SJSA1 (cell line): ENCODE data around the gene SSRP1. TPM values are rescaled to one million over a fixed set of nuclear protein-coding genes. Genes with fewer than 3 reads are reported as not detected.
"Not testable (repeated sequence)": the region's sequence is repeated elsewhere in the genome, so short reads cannot be mapped to it uniquely, and the experiment has no call there.

Source experiments
- DNase-seq, 2 experiments: peaks; one replicate each; pipeline ENCODE4 v3.0.0-alpha.2; 2015 to 2020; ENCODE audit warnings: low spot score in 2 of 2, low read depth in 1 of 2
- H3K27ac ChIP-seq: fragments of 250-450 bp; sonication (Bioruptor Pico); 2 replicates; pipeline ENCODE4 v1.5.1; 2020; ENCODE audit warnings: mild to moderate bottlenecking, moderate library complexity
- H3K27me3 ChIP-seq: fragments of 250-450 bp; sonication (Bioruptor Pico); replicated peaks from 2 replicates; pipeline ENCODE4 v1.5.1; 2020; ENCODE audit warnings: mild to moderate bottlenecking, moderate library complexity
- H3K36me3 ChIP-seq: fragments of 250-450 bp; sonication (Bioruptor Pico); 2 replicates; pipeline ENCODE4 v1.5.1; 2020; ENCODE audit warnings: mild to moderate bottlenecking
- H3K4me1 ChIP-seq: fragments of 250-450 bp; sonication (Bioruptor Pico); replicated peaks from 2 replicates; pipeline ENCODE4 v1.6.1; 2021; ENCODE audit warnings: mild to moderate bottlenecking
- H3K4me3 ChIP-seq: fragments of 250-450 bp; sonication (Bioruptor Pico); 2 replicates; pipeline ENCODE4 v1.5.1; 2020; ENCODE audit warnings: mild to moderate bottlenecking
- H3K9me3 ChIP-seq: fragments of 250-450 bp; sonication (Bioruptor Pico); replicated peaks from 2 replicates; pipeline ENCODE4 v1.5.1; 2020; ENCODE audit warnings: mild to moderate bottlenecking
- total RNA-seq: library from RNA; depleted of rRNA; stranded (reverse); fragments of >200 nt; shearing (Covaris generic); gene quantifications from 2 replicates; pipeline ENCODE4 v1.2.3, GENCODE V29; 2014

Gene SSRP1
- total RNA-seq, 1 experiment from 2014 or later = 186 TPM

DNA sequence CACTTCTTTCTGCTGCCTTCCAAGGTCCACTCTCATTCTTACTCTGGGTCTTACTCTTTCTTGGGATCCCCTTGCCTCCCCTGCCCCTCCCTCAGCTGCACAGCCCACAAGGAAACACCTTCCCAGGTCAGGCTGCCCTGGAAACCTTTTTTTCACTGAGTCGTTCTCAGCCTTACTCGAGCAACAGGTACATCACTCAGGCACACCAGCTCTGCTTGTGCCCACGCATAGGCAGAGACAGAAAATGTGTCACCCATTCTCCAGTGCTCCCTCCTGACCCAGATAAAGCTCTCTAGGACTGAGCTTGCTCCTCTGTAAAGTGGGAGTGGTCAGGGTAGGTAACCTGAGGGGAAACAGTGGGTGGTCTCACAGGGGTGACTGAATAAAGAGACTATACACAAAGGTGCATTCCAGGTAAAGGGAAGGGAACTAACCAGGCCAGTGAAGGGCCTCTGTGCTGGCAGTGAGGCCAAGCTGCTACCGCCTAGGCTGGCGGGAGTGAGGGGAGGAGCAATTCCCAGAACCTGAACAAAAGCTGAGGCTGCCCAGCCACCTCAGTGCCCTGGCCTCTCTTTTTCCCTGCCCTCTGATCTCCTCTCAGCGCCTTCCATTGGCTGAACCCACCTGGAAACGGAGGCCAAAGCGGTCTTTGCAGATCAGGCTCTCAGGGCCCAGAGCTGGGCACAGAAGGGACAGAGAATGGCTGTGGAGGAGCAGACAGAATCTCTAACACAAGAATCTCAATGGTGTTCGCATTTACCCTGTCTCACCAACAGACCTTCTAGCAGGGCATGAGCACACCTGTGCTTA is 29.4 kb upstream of the SSRP1 start:
- Histone ChIP-seq H3K9me3 (no peaks in the 10 kb centered on the region), H3K36me3 (no peaks in the 10 kb centered on the region), H3K4me3 (no peak overlapping the region), H3K4me1 (no peaks in the 10 kb centered on the region; the same call in 1 of the 2 replicates), H3K27me3 (peaks cover 6% of the 10 kb centered on the region), H3K27ac (no peak overlapping the region)
- DNase-seq = no peak

DNA sequence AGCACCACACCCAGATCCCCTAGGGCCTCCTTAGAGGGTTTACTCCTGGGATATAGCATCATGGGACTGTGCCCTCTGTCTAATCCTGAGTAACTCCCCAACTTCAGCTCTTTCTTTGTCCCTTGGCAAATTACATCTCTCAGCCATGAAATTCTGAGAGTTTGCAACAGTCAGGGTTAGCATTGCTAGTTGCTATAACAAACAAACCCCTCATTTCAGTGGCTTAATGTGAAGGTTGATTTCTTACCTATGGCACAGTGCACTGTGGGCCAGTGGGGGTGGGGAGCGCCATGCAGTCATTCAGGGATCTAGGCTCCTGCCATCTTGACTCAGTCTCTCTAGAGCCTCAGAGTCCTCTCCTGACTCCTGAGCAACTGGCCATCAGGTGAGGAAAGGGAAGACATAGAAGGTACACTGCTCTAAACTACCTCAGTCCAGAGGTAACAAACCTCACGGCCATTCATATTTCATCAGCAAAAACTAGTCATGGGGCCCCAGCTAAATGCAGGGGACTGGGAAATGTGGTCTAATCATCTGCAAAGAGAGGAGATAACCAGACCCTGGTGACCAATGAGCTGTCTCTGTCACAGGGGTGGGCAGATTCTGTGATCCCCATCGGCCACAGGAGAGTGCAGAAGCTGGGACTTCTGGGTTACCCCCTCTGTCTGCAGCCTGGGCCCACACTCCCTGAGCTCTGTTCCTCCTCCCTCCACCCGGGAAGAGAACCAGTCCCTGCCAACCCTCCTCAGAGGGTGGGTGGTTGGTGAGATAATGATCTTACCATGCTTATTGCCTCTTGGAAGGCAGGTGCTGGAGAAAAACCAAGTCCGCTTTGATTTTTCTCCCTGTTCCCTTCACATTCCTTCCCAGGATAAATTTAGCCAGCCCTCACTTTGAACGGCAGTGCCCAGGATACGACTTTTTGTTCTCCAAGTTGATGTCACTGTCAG is 27.7 kb upstream of the SSRP1 start:
- Histone ChIP-seq H3K4me1 (no peaks in the 10 kb centered on the region), H3K4me3 (no peak overlapping the region), H3K9me3 (no peaks in the 10 kb centered on the region), H3K27me3 (peaks cover 10% of the 10 kb centered on the region), H3K27ac (no peak overlapping the region), H3K36me3 (no peaks in the 10 kb centered on the region)
- no peak for DNase-seq

DNA sequence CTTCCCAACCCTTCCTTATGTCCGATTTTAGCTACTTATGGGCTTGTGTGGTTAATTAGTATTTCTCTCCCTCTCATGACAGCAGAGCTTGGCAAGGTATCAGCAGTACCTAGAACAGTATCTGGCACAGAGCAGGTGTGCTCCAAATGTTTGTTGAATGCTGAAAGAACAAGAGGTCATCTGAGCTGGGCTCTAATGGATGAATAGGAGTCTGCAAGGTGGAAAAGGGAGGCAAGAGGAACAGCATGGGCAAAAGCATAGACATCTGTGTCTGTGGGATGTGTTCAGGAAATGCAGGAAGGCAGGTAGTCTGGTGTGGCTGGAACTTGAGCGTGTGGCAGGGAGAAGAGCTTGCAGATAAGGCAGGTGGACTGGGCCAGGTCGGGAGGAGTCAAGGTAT is 26.2 kb upstream of the SSRP1 start:
- no peak for DNase-seq
- Histone ChIP-seq H3K27ac (no peak overlapping the region), H3K4me1 (no peaks in the 10 kb centered on the region), H3K27me3 (peaks cover 13% of the 10 kb centered on the region), H3K4me3 (no peak overlapping the region), H3K9me3 (no peaks in the 10 kb centered on the region), H3K36me3 (no peaks in the 10 kb centered on the region)

DNA sequence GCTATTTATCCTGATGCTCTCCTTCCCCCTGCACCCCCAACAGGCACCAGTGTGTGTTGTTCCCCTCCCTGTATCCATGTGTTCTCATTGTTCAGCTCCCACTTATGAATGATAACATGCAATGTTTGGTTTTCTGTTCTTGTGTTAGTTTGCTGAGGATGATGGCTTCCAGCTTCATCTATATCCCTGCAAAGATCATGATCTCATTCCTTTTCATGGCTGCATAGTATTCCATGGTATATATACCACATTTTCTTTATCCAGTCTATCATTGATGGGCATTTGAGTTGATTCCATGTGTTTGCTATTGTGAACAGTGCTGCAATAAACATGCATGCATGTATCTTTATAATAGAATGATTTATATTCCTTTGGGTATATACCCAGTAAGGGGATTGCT is 25.7 kb upstream of the SSRP1 start:
- not testable (repeated sequence) for H3K4me3 ChIP-seq, H3K27ac ChIP-seq, H3K9me3 ChIP-seq, H3K4me1 ChIP-seq, DNase-seq, H3K36me3 ChIP-seq
- peaks cover 13% of the 10 kb centered on the region for H3K27me3 ChIP-seq

DNA sequence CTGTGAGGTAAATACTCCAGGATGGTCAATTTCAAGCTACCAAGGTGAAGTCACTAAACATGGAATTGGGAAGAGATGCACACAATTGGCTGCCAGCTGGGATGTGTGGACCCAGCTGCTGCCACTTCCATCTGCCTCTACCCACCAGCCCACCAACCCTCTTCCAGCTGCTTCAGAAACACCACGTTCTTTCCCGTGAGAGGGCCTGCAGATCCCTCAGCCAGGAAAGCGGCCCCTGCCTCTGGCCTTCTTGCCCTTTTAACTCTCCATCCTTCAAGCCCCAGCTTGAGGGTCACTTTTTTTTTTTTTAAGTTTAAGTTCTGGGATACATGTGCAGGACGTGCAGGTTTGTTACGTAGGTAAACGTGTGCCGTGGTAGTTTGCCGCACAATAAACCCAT is 25.3 kb upstream of the SSRP1 start:
- DNase-seq = no peak
- no peak overlapping the region for H3K4me3 ChIP-seq
- H3K27ac ChIP-seq = no peak overlapping the region
- H3K36me3 ChIP-seq = no peaks in the 10 kb centered on the region
- peaks cover 13% of the 10 kb centered on the region for H3K27me3 ChIP-seq
- no peaks in the 10 kb centered on the region for H3K4me1 ChIP-seq
- no peaks in the 10 kb centered on the region for H3K9me3 ChIP-seq

DNA sequence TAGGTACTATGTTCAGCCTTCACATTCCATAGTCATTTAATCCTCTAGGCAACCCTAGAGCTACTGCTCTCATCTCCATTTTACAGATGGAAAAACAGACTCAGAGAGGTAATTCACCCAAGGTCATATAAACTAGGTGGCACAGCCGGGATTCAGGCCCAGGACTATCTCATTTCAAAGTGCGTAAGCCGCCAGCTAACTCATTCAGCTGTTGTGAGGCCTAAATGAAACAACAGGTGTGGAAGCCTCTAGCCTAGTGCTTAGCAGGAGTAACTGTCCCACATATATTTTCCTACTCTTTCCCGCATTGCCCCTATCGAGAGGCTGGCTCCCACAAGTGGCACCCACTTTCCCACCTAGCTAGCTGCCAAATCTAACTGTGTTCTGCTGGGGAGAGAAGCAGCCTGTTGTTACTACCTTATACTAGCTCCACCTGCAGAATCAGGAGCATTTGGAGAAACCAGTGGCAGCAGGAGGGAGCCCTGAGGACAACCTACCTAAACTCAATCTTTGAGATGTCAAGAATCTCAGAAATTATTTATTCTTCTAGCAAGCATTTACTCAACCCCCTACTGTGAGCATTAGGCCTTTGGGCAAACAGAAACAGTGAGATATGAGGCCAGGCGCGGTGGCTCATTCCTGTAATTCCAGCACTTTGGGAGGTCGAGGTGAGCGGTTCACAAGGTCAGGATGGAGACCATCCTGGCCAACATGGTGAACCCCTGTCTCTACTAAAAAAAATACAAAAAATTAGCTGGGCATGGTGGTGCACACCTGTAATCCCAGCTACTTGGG is 24.4 kb upstream of the SSRP1 start:
- Histone ChIP-seq H3K36me3 (no peaks in the 10 kb centered on the region), H3K27ac (no peak overlapping the region), H3K4me3 (no peak overlapping the region)

DNA sequence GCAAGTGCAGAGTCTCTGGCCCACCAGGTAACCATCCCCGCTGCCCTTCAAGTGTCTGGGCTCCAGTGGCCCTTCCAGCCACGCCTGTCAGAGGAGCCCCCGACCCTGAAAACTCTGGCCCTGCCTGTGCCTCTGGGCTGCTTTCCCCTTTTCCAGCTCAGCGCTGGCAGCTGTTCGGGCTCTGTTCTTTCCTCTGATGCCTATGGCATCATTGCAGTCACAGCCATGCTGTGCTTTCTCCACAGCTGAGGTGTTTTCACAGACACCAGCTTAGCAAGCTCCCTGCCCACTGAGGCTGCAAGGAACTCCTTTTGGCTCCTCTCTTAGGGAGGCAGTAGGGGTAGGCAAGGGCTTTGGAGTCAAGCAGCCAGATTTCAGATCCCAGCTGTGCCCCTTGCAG is 23.7 kb upstream of the SSRP1 start:
- Histone ChIP-seq H3K27ac (no peak overlapping the region), H3K36me3 (no peaks in the 10 kb centered on the region), H3K9me3 (no peaks in the 10 kb centered on the region), H3K4me1 (no peaks in the 10 kb centered on the region), H3K4me3 (no peak overlapping the region), H3K27me3 (peaks cover 13% of the 10 kb centered on the region)
- DNase-seq = no peak

More for the DNA sequence above, 24.4 kb upstream of the SSRP1 start:
- no peaks in the 10 kb centered on the region for H3K4me1 ChIP-seq
- no peak for DNase-seq
- H3K27me3 ChIP-seq = peaks cover 13% of the 10 kb centered on the region
- H3K9me3 ChIP-seq = no peaks in the 10 kb centered on the region

DNA sequence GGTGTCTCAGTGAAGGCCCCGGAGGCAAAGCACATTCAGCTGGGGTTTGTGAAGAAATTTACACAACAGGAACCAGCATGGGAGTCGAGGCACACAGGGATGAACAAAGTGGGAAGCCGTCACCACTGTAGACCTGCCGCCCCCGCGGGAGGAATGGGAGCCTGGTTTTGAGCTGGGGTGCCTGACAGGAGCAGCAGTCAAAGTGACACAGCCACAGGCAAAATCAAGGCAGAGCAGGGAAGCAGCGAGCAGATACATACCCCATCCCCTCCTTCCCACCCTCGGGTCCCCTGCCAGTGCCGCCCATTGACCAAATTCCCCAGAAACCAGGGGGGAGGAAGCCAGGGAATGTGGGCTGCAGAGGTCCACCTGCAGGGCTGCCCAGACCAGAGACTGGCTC is 23.3 kb upstream of the SSRP1 start:
- no peak for DNase-seq
- Histone ChIP-seq H3K36me3 (no peaks in the 10 kb centered on the region), H3K9me3 (no peaks in the 10 kb centered on the region), H3K4me3 (no peak overlapping the region), H3K27ac (no peak overlapping the region), H3K27me3 (peaks cover 13% of the 10 kb centered on the region), H3K4me1 (no peaks in the 10 kb centered on the region)

DNA sequence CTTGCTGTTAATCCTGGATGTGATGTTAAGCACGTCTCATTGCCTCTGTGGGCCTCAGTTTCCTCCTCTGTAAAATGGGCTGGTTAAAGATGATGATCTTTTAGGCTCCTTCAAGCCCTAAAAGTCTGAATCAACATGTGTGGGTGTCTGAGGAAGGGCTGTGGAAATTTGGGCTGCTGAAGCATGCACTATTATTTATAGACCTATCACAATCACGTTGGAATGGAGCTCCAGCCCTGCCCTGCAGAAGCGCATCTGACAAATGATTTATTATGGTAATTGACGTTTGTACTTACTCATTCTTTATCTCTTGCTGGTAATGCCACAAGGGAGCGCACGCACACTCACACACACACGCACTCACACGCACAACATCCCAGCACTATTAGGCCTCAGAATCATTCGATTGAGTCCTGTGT is 22.9 kb upstream of the SSRP1 start:
- H3K27ac ChIP-seq = no peak overlapping the region
- no peaks in the 10 kb centered on the region for H3K4me1 ChIP-seq
- H3K4me3 ChIP-seq = no peak overlapping the region
- DNase-seq = no peak
- no peaks in the 10 kb centered on the region for H3K9me3 ChIP-seq
- H3K27me3 ChIP-seq = peaks cover 13% of the 10 kb centered on the region
- H3K36me3 ChIP-seq = no peaks in the 10 kb centered on the region

DNA sequence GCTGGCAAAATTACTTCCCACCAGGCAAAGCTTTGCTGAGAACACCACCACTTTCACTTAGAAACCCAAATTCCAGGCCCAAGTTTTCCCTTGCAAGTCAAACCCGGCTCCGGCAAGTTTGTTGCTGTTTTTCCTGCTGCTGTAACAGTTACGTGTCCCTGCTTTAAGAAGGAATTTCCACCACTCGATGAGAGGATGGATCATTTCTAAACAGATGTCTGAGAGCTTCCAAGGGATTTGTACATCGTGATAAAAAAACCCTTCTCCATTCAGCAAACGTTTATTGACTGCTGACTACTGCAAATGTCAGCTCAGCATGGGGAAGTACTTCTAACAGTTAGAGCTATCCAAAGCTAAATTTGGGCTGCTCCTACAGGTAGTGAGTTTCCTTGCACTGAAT is 22.2 kb upstream of the SSRP1 start:
- no peaks in the 10 kb centered on the region for H3K4me1 ChIP-seq
- peaks cover 13% of the 10 kb centered on the region for H3K27me3 ChIP-seq
- H3K36me3 ChIP-seq = no peaks in the 10 kb centered on the region
- no peak overlapping the region for H3K27ac ChIP-seq
- no peak overlapping the region for H3K4me3 ChIP-seq
- no peak for DNase-seq
- H3K9me3 ChIP-seq = no peaks in the 10 kb centered on the region

DNA sequence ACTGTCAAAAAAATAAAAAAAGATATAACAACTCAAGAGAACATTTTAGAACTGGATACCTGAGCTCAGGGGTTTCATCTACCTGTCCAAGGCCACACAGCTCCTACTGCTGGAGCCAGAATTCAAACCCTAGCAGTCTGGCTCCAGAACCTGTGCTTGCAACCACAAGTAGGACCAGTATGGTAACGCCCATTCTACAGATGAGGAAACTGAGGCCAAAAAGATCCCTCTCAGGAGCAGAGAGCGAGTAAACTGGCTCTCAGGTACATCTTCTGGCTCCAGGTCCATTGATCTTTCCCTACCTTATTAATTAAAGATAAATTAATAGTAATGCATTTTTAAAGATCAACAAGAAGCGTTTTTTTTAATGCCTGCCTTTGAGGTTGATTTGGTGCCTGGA is 21.6 kb upstream of the SSRP1 start:
- Histone ChIP-seq H3K36me3 (no peaks in the 10 kb centered on the region), H3K27ac (no peak overlapping the region), H3K4me3 (no peak overlapping the region), H3K27me3 (peaks cover 13% of the 10 kb centered on the region), H3K9me3 (no peaks in the 10 kb centered on the region), H3K4me1 (no peaks in the 10 kb centered on the region)
- DNase-seq = no peak

DNA sequence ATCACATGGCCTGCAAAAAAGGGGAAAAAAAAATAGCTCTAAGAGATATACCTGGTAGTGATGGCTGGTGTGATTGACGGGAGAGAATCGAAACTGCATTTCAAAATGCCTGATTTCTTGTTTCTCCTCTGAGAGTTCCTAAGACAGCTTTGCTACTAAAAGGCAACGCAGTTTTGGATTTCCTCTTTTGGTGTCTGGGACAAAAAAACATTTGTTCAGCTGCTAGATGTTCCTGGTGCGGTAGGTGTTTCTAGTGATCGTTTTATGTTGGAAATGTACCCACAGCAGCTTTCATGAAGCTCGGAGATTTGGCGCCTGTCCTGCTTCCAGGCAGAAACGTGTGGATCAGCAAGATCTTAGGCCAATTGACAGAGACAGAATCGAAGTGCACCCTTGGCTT is 20.6 kb upstream of the SSRP1 start:
- no peaks in the 10 kb centered on the region for H3K36me3 ChIP-seq
- no peaks in the 10 kb centered on the region for H3K9me3 ChIP-seq
- H3K27ac ChIP-seq = no peak overlapping the region
- H3K4me1 ChIP-seq = no peaks in the 10 kb centered on the region
- no peak overlapping the region for H3K4me3 ChIP-seq
- DNase-seq = no peak
- H3K27me3 ChIP-seq = peaks cover 10% of the 10 kb centered on the region

DNA sequence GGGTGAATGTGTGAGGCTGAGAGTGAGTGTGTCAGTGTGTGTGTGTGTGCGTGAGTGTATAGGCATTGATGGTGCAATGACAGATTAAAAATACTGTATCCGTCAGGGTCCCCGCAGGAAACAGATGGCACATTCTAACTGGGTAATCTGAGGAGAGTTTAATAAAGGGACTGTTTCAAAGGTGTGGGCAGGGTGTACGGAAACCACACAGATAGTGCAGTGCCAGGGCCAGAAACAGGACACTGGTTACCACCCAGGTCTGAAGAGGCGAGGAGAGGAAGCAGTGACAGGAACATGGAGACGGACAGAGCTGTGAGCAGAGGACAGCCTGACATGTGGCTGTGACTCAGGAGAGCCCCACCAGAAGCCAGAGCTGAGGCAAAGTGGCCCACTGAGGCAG is 19.0 kb upstream of the SSRP1 start:
- Histone ChIP-seq H3K27me3 (peaks cover 7% of the 10 kb centered on the region), H3K27ac (no peak overlapping the region), H3K9me3 (no peaks in the 10 kb centered on the region), H3K4me1 (no peaks in the 10 kb centered on the region), H3K36me3 (no peaks in the 10 kb centered on the region), H3K4me3 (no peak overlapping the region)
- DNase-seq = no peak
